Trophoblast cell (in vitro differentiated cells and primary cell): Measurements from ENCODE around the gene FATE1.

Experiments used
- DNase-seq, 2 donors: peaks; one replicate each; pipeline ENCODE4 v3.0.0-alpha.2; 2016
- H2AFZ ChIP-seq: 2 replicates; pipeline ENCODE4 v1.6.1; 2013; ENCODE audit warnings: low read length, moderate library complexity, mild to moderate bottlenecking; ENCODE audit not compliant: insufficient read depth, poor library complexity
- H2AK5ac ChIP-seq: 2 replicates; pipeline ENCODE4 v1.6.1; 2013; ENCODE audit warnings: mild to moderate bottlenecking, low read length
- H2BK120ac ChIP-seq: 2 replicates; pipeline ENCODE4 v1.6.1; 2013; ENCODE audit warnings: low read length, mild to moderate bottlenecking, moderate library complexity; ENCODE audit not compliant: insufficient read depth, poor library complexity
- H2BK12ac ChIP-seq: 2 replicates; pipeline ENCODE4 v1.6.1; 2013; ENCODE audit warnings: mild to moderate bottlenecking, low read length, moderate library complexity
- H2BK5ac ChIP-seq: 2 replicates; pipeline ENCODE4 v1.6.1; 2013; ENCODE audit warnings: low read length, low read depth, moderate library complexity, mild to moderate bottlenecking; ENCODE audit not compliant: poor library complexity
- H3K14ac ChIP-seq: 2 replicates; pipeline ENCODE4 v1.6.1; 2013; ENCODE audit warnings: mild to moderate bottlenecking, low read length
- H3K18ac ChIP-seq: 2 replicates; pipeline ENCODE4 v1.6.1; 2013; ENCODE audit warnings: mild to moderate bottlenecking, low read length
- H3K23ac ChIP-seq: 2 replicates; pipeline ENCODE4 v1.6.1; 2013; ENCODE audit warnings: low read length
- H3K27ac ChIP-seq: 2 replicates; pipeline ENCODE4 v1.5.1; 2013; ENCODE audit warnings: low read depth, mild to moderate bottlenecking, inconsistent platforms, low read length, moderate library complexity
- H3K27me3 ChIP-seq: 2 replicates; pipeline ENCODE4 v1.6.1; 2013; ENCODE audit warnings: inconsistent platforms, mild to moderate bottlenecking, low read length, moderate library complexity; ENCODE audit not compliant: insufficient read depth
- H3K36me3 ChIP-seq, 2 experiments: 1 replicate in 1 of 2; 2 replicates in 1 of 2; pipeline ENCODE4 v1.6.1; 2013; ENCODE audit warnings: low read length in 2 of 2, mild to moderate bottlenecking in 2 of 2, moderate library complexity in 1 of 2; ENCODE audit not compliant: insufficient read depth in 2 of 2, control insufficient read depth in 1 of 2
- H3K4ac ChIP-seq: 2 replicates; pipeline ENCODE4 v1.6.1; 2013; ENCODE audit warnings: low read depth, mild to moderate bottlenecking, low read length, moderate library complexity
- H3K4me1 ChIP-seq, 2 experiments: 1 replicate in 1 of 2; 2 replicates in 1 of 2; pipeline ENCODE4 v1.6.1; 2013; ENCODE audit warnings: low read length in 2 of 2, mild to moderate bottlenecking in 2 of 2, moderate library complexity in 1 of 2; ENCODE audit not compliant: insufficient read depth in 2 of 2, control insufficient read depth in 1 of 2
- H3K4me2 ChIP-seq: 2 replicates; pipeline ENCODE4 v1.6.1; 2013; ENCODE audit warnings: inconsistent platforms, mild to moderate bottlenecking, low read length, moderate library complexity
- H3K4me3 ChIP-seq: 2 replicates; pipeline ENCODE4 v1.5.1; 2013; ENCODE audit warnings: mild to moderate bottlenecking, low read depth, low read length, inconsistent platforms
- H3K79me1 ChIP-seq: one replicate; pipeline ENCODE4 v1.6.1; 2013; ENCODE audit warnings: low read length
- H3K79me2 ChIP-seq: 2 replicates; pipeline ENCODE4 v1.6.1; 2013; ENCODE audit warnings: low read length, mild to moderate bottlenecking; ENCODE audit not compliant: control insufficient read depth, insufficient read depth, poor library complexity
- H3K9ac ChIP-seq: 2 replicates; pipeline ENCODE4 v1.6.1; 2013; ENCODE audit warnings: mild to moderate bottlenecking, low read length
- H3K9me3 ChIP-seq: 2 replicates; pipeline ENCODE4 v1.6.1; 2013; ENCODE audit warnings: low read depth, mild to moderate bottlenecking, control low read depth, inconsistent platforms, low read length; ENCODE audit not compliant: insufficient read depth
- H4K12ac ChIP-seq: 2 replicates; pipeline ENCODE4 v1.6.1; 2013; ENCODE audit warnings: low read depth, mild to moderate bottlenecking, low read length, moderate library complexity
- H4K8ac ChIP-seq: 2 replicates; pipeline ENCODE4 v1.6.1; 2013; ENCODE audit warnings: low read depth, mild to moderate bottlenecking, low read length, moderate library complexity
- H4K91ac ChIP-seq: one replicate; pipeline ENCODE4 v1.6.1; 2013; ENCODE audit warnings: low read depth, mild to moderate bottlenecking, low read length, moderate library complexity
- WGBS: extraction: QIAGEN DNeasy Blood & Tissue Kit; methylation state at CpG from one replicate; pipeline ENCODE4 v1.1.7; 2013; ENCODE audit warnings: missing lambda C conversion rate; ENCODE audit not compliant: insufficient read length, insufficient coverage; ENCODE audit errors: extremely low coverage; 5-methylcytosine and 5-hydroxymethylcytosine counted together

FATE1 gene

GRCh38 chrX:151735219-151735618, 19.4 kb downstream of the FATE1 start:
- no CpG with 5 or more reads among the region's 2 CpGs for WGBS
- Histone ChIP-seq H3K79me2 (no peaks in the 10 kb centered on the region), H3K14ac (no peak overlapping the region), H3K4me2 (no peak overlapping the region), H3K4me3 (no peak overlapping the region), H3K23ac (no peak overlapping the region), H3K79me1 (no peaks in the 10 kb centered on the region), H2AK5ac (no peak overlapping the region), H3K36me3 (no peaks in the 10 kb centered on the region), H3K27me3 (no peaks in the 10 kb centered on the region), H4K8ac (no peak overlapping the region), H2BK5ac (no peak overlapping the region), H2AFZ (no peak overlapping the region), H4K12ac (no peak overlapping the region), H3K18ac (no peak overlapping the region), H3K27ac (no peak overlapping the region), H3K4me1 (no peaks in the 10 kb centered on the region), H3K4ac (no peak overlapping the region), H2BK12ac (no peak overlapping the region), H2BK120ac (no peak overlapping the region), H3K9ac (no peak overlapping the region), H4K91ac (no peak overlapping the region), H3K9me3 (no peaks in the 10 kb centered on the region)
- DNase-seq = no peak

GRCh38 chrX:151736685-151737084, 20.9 kb downstream of the FATE1 start:
- Histone ChIP-seq H3K36me3 (no peaks in the 10 kb centered on the region), H2AK5ac (no peak overlapping the region), H3K4me1 (no peaks in the 10 kb centered on the region), H3K18ac (no peak overlapping the region), H3K9me3 (peaks cover 2% of the 10 kb centered on the region), H3K4me2 (no peak overlapping the region), H3K23ac (no peak overlapping the region), H4K8ac (no peak overlapping the region), H2BK12ac (no peak overlapping the region), H3K27me3 (no peaks in the 10 kb centered on the region), H3K4me3 (no peak overlapping the region), H2BK120ac (no peak overlapping the region), H4K12ac (no peak overlapping the region), H2BK5ac (no peak overlapping the region), H3K79me1 (no peaks in the 10 kb centered on the region), H3K9ac (no peak overlapping the region), H3K14ac (no peak overlapping the region), H2AFZ (no peak overlapping the region), H4K91ac (no peak overlapping the region), H3K27ac (no peak overlapping the region), H3K4ac (no peak overlapping the region), H3K79me2 (no peaks in the 10 kb centered on the region)
- WGBS = no CpG with 5 or more reads among the region's 6 CpGs
- no peak for DNase-seq

DNA sequence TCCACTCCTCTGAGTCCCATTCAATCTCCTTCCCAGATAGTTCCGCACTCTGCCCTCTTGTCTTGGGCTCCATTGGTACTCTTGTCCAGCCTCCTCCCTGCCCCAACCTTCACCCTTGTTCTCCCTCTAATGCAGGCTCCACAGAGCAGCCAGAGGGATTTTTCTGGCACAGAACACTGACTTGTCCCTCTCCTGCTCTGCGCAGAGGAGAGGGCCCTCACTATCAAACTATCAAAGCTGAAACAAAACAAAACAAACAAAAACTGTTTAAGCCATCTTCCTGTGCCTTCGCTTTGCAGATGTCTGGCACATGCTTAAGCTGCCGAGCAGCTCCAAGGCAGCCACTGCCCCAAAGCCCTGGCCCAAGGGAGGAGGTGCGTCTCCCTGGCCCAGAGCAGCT, 21.7 kb downstream of the FATE1 start:
- H3K27me3 ChIP-seq = no peaks in the 10 kb centered on the region
- H3K36me3 ChIP-seq = no peaks in the 10 kb centered on the region
- no peak overlapping the region for H3K4ac ChIP-seq
- no peak overlapping the region for H3K14ac ChIP-seq
- H3K9me3 ChIP-seq = peaks cover 2% of the 10 kb centered on the region
- no peak overlapping the region for H2AK5ac ChIP-seq
- no peak overlapping the region for H3K27ac ChIP-seq
- no peak overlapping the region for H2AFZ ChIP-seq
- no peak overlapping the region for H3K9ac ChIP-seq
- H2BK12ac ChIP-seq = no peak overlapping the region
- no peaks in the 10 kb centered on the region for H3K79me2 ChIP-seq
- H4K12ac ChIP-seq = no peak overlapping the region
- no peak overlapping the region for H3K23ac ChIP-seq
- no peak overlapping the region for H2BK120ac ChIP-seq
- no peak overlapping the region for H3K4me2 ChIP-seq
- H3K79me1 ChIP-seq = no peaks in the 10 kb centered on the region
- no peak overlapping the region for H4K91ac ChIP-seq
- no peak overlapping the region for H2BK5ac ChIP-seq
- no CpG with 5 or more reads among the region's 5 CpGs for WGBS
- DNase-seq = no peak
- no peak overlapping the region for H3K18ac ChIP-seq
- H3K4me3 ChIP-seq = no peak overlapping the region
- no peak overlapping the region for H4K8ac ChIP-seq
- no peaks in the 10 kb centered on the region for H3K4me1 ChIP-seq

GRCh38 chrX:151738751-151739150, 22.9 kb downstream of the FATE1 start:
- no peaks in the 10 kb centered on the region for H3K4me1 ChIP-seq
- no peak overlapping the region for H2AK5ac ChIP-seq
- H3K9ac ChIP-seq = no peak overlapping the region
- H4K91ac ChIP-seq = no peak overlapping the region
- no peak overlapping the region for H3K4me2 ChIP-seq
- H3K14ac ChIP-seq = no peak overlapping the region
- no peak overlapping the region for H4K8ac ChIP-seq
- H3K23ac ChIP-seq = no peak overlapping the region
- DNase-seq = no peak
- H3K18ac ChIP-seq = no peak overlapping the region
- H3K4ac ChIP-seq = no peak overlapping the region
- no peak overlapping the region for H2BK5ac ChIP-seq
- no peak overlapping the region for H4K12ac ChIP-seq
- H3K9me3 ChIP-seq = peaks cover 2% of the 10 kb centered on the region
- no peaks in the 10 kb centered on the region for H3K36me3 ChIP-seq
- no CpG with 5 or more reads among the region's 7 CpGs for WGBS
- no peak overlapping the region for H2AFZ ChIP-seq
- no peaks in the 10 kb centered on the region for H3K79me2 ChIP-seq
- H2BK12ac ChIP-seq = no peak overlapping the region
- no peaks in the 10 kb centered on the region for H3K27me3 ChIP-seq
- no peak overlapping the region for H3K4me3 ChIP-seq
- H3K79me1 ChIP-seq = no peaks in the 10 kb centered on the region
- no peak overlapping the region for H2BK120ac ChIP-seq
- no peak overlapping the region for H3K27ac ChIP-seq
